ENCODE data around the gene ABCB8.
A peak's percentile ranks its signal among the peaks of the same experiment; 100 is the strongest.
"Not testable (repeated sequence)": the region's sequence is repeated elsewhere in the genome, so short reads cannot be mapped to it uniquely, and the experiment has no call there.

The ABCB8 gene

GRCh38 chr7:151015967-151016366 lies 12.3 kb upstream of the ABCB8 start:
- DNase-seq = no peak

- DNase-seq = no peak
Measured at GRCh38 chr7:151016505-151016904, 11.7 kb upstream of the ABCB8 start.

GRCh38 chr7:151016942-151017341 lies 11.3 kb upstream of the ABCB8 start:
- no peak for DNase-seq

- DNase-seq = no peak
Measured at GRCh38 chr7:151017370-151017952, 10.8 kb upstream of the ABCB8 start.

- DNase-seq = peak; percentile 95
Measured at GRCh38 chr7:151017953-151018420, 10.3 kb upstream of the ABCB8 start.

- DNase-seq = peak; percentile 80
Measured at GRCh38 chr7:151018421-151019129, 9.7 kb upstream of the ABCB8 start.

GRCh38 chr7:151019130-151019447 lies 9.2 kb upstream of the ABCB8 start:
- DNase-seq = no peak

- peak; percentile 77 for DNase-seq
Measured at GRCh38 chr7:151020231-151020630, 8.0 kb upstream of the ABCB8 start.

- no peak for DNase-seq
Measured at GRCh38 chr7:151023232-151023631, 5.0 kb upstream of the ABCB8 start.

- DNase-seq = no peak
Measured at GRCh38 chr7:151024435-151025056, 3.7 kb upstream of the ABCB8 start, which contains the start of gene ATG9B. ATG9B (minus strand) TSS chr7:151024494; CDS start chr7:151024423, 71 bp downstream.

GRCh38 chr7:151025924-151026671 lies 2.2 kb upstream of the ABCB8 start:
- DNase-seq = no peak

- DNase-seq = not testable (repeated sequence)
Measured at GRCh38 chr7:151026771-151027727, 1.2 kb upstream of the ABCB8 start.

- not testable (repeated sequence) for DNase-seq
Measured at GRCh38 chr7:151027728-151028130, 521 bp upstream of the ABCB8 start.

- DNase-seq = no peak
Measured at GRCh38 chr7:151028948-151029501, 775 bp downstream of the ABCB8 start.

- DNase-seq = no peak
Measured at GRCh38 chr7:151031011-151031410, 2.8 kb downstream of the ABCB8 start.

- DNase-seq = no peak
Measured at GRCh38 chr7:151032936-151033863, 5.0 kb downstream of the ABCB8 start.

- DNase-seq = no peak
Measured at GRCh38 chr7:151033864-151034249, 5.6 kb downstream of the ABCB8 start.

GRCh38 chr7:151034312-151035025 lies 6.2 kb downstream of the ABCB8 start:
- no peak for DNase-seq

- DNase-seq = no peak
Measured at GRCh38 chr7:151035026-151035717, 6.9 kb downstream of the ABCB8 start.
